GM10266 (cell line): ENCODE measurements around the gene PLAAT3.
"Not testable (repeated sequence)": the region's sequence is repeated elsewhere in the genome, so short reads cannot be mapped to it uniquely, and the experiment has no call there.

ENCODE experiments used
- DNase-seq: peaks from one replicate; pipeline ENCODE4 v3.0.0; 2012; ENCODE audit errors: extremely low spot score
- CTCF ChIP-seq: IDR thresholded peaks from 2 replicates; pipeline ENCODE4 v1.5.1; 2012; ENCODE audit warnings: mild to moderate bottlenecking, low read depth; ENCODE audit not compliant: control insufficient read depth, insufficient read depth; ENCODE audit errors: missing control alignments

The PLAAT3 gene

GRCh38 chr11:63547061-63547460, 67.2 kb downstream of the PLAAT3 start:
- DNase-seq, result no peak
- no peak for TF ChIP-seq CTCF

GRCh38 chr11:63543711-63544110, 70.5 kb downstream of the PLAAT3 start:
- no peak for DNase-seq
- TF ChIP-seq CTCF, result no peak

- DNase-seq, result not testable (repeated sequence)
These were observed 71.7 kb downstream of the PLAAT3 start for GRCh38 chr11:63542506-63542905.

- peak; percentile 17 for TF ChIP-seq CTCF
- DNase-seq, result peak; percentile 12
These were observed 76.7 kb downstream of the PLAAT3 start for GRCh38 chr11:63537293-63538101.

GRCh38 chr11:63536669-63537292, 77.5 kb downstream of the PLAAT3 start, which contains the start of gene PLAAT4:
Gene PLAAT4, plus strand, starts transcription at chr11:63536808. Its CDS starts 61 bp downstream, at chr11:63536869.
- peak; percentile 66 for DNase-seq
- TF ChIP-seq CTCF, result no peak

- TF ChIP-seq CTCF, result no peak
- DNase-seq, result no peak
These were observed 78.5 kb downstream of the PLAAT3 start for GRCh38 chr11:63535734-63536133.

GRCh38 chr11:63534895-63535461, 79.3 kb downstream of the PLAAT3 start:
- TF ChIP-seq CTCF, result no peak
- DNase-seq, result peak; percentile 52
